GM19238 (cell line): ENCODE measurements around the gene HOXA5.

Experiments used
- DNase-seq: peaks from one replicate; pipeline ENCODE4 v3.0.0; 2011; ENCODE audit warnings: low spot score; ENCODE audit not compliant: insufficient read length

Gene HOXA5

GRCh38 chr7:27122077-27122910, 21.2 kb downstream of the HOXA5 start:
- no peak for DNase-seq

DNA sequence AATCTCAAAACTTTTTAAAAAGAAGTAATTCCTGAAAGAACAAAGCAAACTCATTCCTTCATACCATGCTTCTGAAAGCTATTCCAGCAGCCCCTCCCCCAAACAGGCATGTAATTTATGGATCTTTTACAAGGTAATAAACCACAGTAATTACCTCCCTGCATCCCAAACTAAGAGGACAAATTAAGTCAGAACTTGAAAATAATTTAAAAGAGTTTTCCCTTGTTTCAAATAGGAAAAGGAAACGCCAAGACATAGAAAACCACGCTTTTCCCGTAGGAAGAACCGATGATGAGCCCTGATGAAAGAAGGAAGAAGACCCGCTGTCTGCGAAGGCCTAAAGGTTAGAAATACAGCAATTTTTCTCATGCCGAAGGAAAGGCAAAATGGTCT, 21.8 kb downstream of the HOXA5 start:
- no peak for DNase-seq

- DNase-seq, result no peak
Measured at GRCh38 chr7:27119412-27119911, 24.0 kb downstream of the HOXA5 start.

DNA sequence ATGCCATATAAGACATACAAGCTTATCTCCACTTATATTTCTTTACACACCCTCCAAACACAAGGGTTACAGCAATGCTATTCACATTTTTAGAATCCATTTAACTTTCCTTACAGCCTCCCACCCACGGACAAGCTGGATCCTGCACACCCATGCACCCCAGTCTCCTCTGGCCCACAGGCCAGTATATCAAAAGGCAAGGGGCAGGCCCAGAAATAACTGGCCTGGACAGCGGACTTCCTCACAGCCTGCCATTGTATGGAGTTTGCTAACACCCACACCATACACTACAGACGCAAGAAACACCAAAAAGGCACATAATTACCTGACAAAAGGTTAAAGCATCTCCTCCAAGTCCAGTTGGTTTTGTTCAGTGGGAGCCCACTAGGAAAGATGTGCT, 24.9 kb downstream of the HOXA5 start:
- DNase-seq, result no peak

DNA sequence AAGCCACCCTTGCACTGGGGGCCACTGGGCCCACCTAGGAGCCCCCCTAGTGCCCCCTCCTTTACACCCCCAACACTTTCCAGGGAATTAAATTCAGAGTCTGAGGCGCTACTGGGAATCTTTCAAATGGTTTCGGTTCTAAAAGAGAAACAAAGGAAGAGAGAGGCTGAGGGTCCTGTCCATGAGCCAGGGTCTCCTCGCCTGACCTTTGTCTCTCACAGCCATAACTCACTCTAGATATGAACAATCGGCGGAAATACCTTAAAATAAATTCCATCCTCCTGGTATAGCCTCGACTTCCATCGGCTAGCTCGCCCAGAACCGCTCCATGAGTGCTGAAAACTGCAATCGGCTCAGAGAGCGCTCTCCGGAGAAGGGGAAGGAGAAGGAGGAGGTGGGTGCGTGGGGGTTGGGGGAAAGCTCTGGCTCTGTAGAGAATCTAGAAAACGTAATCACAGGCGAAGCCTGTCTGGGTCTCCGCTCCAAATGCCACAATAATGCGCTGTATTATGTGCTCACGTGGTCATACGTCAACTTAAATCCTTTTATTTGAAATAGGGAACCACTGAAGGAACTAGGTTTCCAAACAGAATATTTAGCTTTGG, 25.5 kb downstream of the HOXA5 start:
- no peak for DNase-seq

GRCh38 chr7:27116962-27117886, 26.3 kb downstream of the HOXA5 start:
- no peak for DNase-seq

- DNase-seq, result no peak
Measured at GRCh38 chr7:27116031-27116961, 27.2 kb downstream of the HOXA5 start.

DNA sequence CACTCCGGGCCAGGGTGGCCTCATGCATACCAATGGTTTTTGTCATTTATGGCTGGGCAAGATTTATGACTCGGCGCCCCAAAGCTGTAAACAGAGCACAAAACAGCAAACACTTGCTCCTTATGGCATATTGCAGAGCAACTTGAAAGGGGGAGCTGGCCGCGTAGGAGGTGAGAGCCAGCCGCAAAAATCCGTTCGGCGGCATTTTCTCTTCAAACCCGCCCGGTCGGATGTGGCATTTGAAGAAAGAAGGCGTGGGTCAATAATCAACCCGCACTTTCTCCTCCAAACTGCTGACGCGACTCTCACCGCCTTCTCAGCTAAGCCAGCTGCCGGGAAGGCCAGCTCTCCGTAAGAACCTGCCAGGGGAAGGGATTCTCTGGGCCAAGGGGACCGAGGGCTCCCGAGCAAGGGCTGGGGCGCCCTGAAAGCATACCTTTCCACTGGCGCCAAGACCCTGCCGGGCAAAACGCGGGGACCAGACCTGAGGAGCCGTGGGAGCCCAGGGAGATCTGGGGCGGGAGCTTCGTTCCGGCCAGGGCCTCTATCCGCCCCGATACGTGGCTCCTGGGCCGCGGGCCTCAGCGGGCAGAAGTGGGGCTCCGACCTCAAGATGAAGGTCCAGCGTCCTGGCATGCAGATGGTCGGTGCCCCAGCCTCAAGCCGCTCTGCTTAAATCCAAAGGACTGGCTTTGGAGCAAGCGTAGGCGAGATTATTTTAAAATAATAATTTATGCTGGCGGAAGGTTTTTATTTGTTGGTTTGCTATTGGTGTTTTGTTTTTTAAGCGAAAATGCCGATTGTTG, 28.1 kb downstream of the HOXA5 start:
- DNase-seq, result no peak

- DNase-seq, result no peak
Measured at GRCh38 chr7:27114881-27115220, 28.6 kb downstream of the HOXA5 start.

- DNase-seq, result no peak
Measured at GRCh38 chr7:27113991-27114769, 29.3 kb downstream of the HOXA5 start.

GRCh38 chr7:27112955-27113949, 30.2 kb downstream of the HOXA5 start:
- no peak for DNase-seq

DNA sequence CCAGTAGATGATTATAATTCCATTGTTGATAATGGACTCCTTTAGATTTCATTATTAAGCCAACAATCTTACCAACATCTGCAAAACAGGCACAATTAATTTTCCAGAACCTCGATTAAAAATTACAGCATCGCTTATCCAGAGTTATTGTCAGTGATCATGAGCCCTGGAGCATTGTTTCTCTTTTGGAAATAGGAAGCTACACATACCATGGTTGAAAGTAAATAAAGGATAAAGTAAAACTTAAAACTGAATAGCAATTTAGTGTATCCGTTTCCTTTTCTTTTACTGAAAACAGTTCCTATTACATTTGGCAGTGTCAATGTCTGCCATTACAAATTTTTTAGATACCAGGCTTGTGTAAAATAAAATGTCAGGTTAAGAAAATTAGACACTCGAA, 31.1 kb downstream of the HOXA5 start:
- DNase-seq, result no peak

GRCh38 chr7:27111751-27112277, 31.7 kb downstream of the HOXA5 start:
- DNase-seq, result no peak

DNA sequence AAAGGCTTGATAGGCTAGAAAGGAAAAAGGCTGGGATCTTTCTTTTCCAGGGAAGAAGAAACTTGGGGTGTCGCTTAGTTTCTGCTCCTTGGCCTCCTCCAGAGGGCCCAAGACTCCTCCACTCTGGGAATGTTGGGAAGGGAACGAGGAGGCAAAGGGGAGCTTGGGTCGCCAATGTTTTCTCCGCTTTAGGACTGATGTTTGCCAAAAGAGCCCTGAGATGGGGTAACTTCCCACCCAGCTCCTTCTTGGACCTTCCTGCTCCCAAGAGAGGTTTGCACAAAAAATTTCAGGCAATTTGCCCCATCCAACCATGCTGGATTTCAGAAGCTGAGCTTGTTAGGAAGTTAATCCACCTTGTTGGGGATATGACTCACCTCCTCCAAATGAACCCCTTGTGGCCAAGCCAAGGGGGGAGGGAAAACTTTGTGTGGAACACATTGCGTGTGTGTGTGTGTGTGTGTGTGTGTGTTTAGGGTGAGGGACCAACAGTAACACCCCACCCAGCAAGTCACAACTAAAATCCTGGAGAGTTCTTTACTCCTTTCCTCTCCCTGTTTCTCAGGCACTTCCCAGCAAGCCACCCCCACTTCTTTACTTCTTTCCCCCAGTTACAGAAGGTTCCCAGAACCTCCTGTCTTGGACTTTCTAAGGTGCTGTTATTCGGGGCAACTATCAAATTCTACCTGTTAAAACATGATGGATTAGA, 32.3 kb downstream of the HOXA5 start:
- no peak for DNase-seq

DNA sequence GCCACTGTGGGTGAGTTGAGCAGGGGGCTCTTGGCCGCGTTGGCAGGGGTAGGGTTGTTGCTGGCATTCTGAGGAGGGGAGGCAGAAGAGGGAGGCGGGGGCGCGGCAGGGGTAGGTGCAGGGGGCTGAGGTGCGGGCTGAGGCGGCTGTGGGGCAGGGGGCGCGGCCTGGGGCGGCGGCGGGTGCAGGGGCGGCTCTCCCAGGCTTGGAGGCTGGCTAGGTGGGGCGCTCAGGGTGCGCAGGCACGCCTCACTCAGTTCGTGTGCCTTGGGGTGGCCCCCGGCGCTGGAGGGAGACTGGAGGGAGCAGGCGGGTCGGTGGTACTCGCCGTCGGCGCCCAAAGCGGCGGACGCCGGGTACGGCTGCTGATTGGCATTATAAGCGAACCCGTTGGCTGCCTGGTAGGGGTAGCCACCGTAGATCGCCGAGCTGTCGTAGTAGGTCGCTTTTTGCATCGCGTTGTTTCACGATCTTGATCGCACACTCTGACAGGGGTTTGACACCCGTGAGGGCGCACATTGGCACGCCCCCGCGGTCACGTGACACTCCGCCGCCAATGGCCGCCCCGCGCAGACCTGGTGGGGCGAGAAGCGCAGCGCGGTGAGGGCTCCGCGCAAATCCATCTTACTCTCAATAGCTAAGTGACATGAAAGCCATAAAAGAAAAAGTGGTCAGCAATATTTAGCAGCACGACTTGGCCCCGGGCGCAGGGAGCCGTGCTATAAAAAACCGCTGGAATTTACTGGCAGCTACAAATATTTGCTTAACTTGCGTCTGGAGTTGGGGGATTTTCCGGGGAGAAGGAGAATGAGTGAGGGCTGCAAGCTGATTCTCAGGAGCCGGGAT, 33.1 kb downstream of the HOXA5 start:
- DNase-seq, result no peak
